A673 (cell line): ENCODE results near the gene RBM20. TPM values are rescaled to one million over a fixed set of nuclear protein-coding genes. Genes with fewer than 3 reads are reported as not detected.

Experiments
- BruUV-seq: library from RNA; stranded (reverse); fragments of 400-500 nt; replicated peaks from 2 replicates; lab custom pipeline; 2021; lab: Mats Ljungman, UMichigan
- CTCF ChIA-PET: fragments of 300-600 bp; sonication (Branson Sonifier 250); formaldehyde crosslinking; loops from one replicate; lab custom pipeline; 2022; ENCODE audit warnings: antibody characterized with exemption; lab: Charles Lee
- POLR2A ChIA-PET: fragments of 300-600 bp; sonication (Branson Sonifier 250); formaldehyde crosslinking; loops from one replicate; lab custom pipeline; 2022; ENCODE audit warnings: antibody characterized with exemption; ENCODE audit not compliant: low non-redundant PET; lab: Charles Lee
- DNase-seq: peaks from one replicate; pipeline ENCODE4 v3.0.0-alpha.2; 2015; ENCODE audit warnings: low spot score
- H3K27ac ChIP-seq: fragments of 200-600 bp; sonication (generic); 2 replicates; pipeline ENCODE4 v1.5.1; 2016; ENCODE audit warnings: mixed run types, low read depth, mild to moderate bottlenecking, mixed read lengths, antibody characterized with exemption, low read length; ENCODE audit not compliant: poor library complexity, severe bottlenecking
- H3K27me3 ChIP-seq: fragments of 200-600 bp; sonication (generic); replicated peaks from 2 replicates; pipeline ENCODE4 v1.6.1; 2017; ENCODE audit warnings: mixed run types, low read depth, mild to moderate bottlenecking, mixed read lengths, antibody characterized with exemption, low read length; ENCODE audit not compliant: insufficient read depth, poor library complexity
- H3K36me3 ChIP-seq: fragments of 200-600 bp; sonication (generic); 2 replicates; pipeline ENCODE4 v1.6.1; 2016; ENCODE audit warnings: mixed run types, mild to moderate bottlenecking, mixed read lengths, antibody characterized with exemption, low read length; ENCODE audit not compliant: insufficient read depth, poor library complexity, severe bottlenecking
- H3K4me1 ChIP-seq: fragments of 200-600 bp; sonication (generic); 2 replicates; pipeline ENCODE4 v1.6.1; 2017; ENCODE audit warnings: mixed run types, mild to moderate bottlenecking, mixed read lengths, antibody characterized with exemption, low read length; ENCODE audit not compliant: insufficient read depth, poor library complexity, severe bottlenecking
- H3K4me3 ChIP-seq: fragments of 200-600 bp; sonication (generic); 2 replicates; pipeline ENCODE4 v1.5.1; 2016; ENCODE audit warnings: low read depth, mixed run types, mild to moderate bottlenecking, mixed read lengths, low read length; ENCODE audit not compliant: poor library complexity, severe bottlenecking
- H3K9me3 ChIP-seq: fragments of 200-600 bp; sonication (generic); 2 replicates; pipeline ENCODE4 v1.6.1; 2016; ENCODE audit warnings: mixed run types, low read depth, mild to moderate bottlenecking, mixed read lengths, antibody characterized with exemption, low read length; ENCODE audit not compliant: poor library complexity, severe bottlenecking
- EZH2 ChIP-seq: fragments of 200-600 bp; sonication (generic); IDR thresholded peaks from 2 replicates; pipeline ENCODE4 v1.6.1; 2017; ENCODE audit warnings: borderline replicate concordance, low read depth, mild to moderate bottlenecking, mixed read lengths, antibody characterized with exemption, low read length; ENCODE audit not compliant: poor library complexity, severe bottlenecking
- intact Hi-C: fragments of 100-400 bp; cut with micrococcal nuclease; formaldehyde crosslinking; loops from one replicate; pipeline ENCODE4 v1.10.0; 2022; ENCODE audit not compliant: unreplicated experiment
- total RNA-seq: library from RNA; stranded (reverse); gene quantifications from 2 replicates; pipeline ENCODE4 v1.2.3, GENCODE V29; 2021
- TF ChIP-seq, protein P1 (sequence below): fragments of 300-800, 200-600 bp; sonication (generic); conservative IDR thresholded peaks from 2 replicates; pipeline ENCODE4 v1.5.1; 2017; ENCODE audit warnings: low read depth, mild to moderate bottlenecking, antibody characterized with exemption, low read length, moderate library complexity, mixed read lengths

Gene RBM20
- total RNA-seq, 1 experiment from 2014 or later: 1.3 TPM

DNA sequence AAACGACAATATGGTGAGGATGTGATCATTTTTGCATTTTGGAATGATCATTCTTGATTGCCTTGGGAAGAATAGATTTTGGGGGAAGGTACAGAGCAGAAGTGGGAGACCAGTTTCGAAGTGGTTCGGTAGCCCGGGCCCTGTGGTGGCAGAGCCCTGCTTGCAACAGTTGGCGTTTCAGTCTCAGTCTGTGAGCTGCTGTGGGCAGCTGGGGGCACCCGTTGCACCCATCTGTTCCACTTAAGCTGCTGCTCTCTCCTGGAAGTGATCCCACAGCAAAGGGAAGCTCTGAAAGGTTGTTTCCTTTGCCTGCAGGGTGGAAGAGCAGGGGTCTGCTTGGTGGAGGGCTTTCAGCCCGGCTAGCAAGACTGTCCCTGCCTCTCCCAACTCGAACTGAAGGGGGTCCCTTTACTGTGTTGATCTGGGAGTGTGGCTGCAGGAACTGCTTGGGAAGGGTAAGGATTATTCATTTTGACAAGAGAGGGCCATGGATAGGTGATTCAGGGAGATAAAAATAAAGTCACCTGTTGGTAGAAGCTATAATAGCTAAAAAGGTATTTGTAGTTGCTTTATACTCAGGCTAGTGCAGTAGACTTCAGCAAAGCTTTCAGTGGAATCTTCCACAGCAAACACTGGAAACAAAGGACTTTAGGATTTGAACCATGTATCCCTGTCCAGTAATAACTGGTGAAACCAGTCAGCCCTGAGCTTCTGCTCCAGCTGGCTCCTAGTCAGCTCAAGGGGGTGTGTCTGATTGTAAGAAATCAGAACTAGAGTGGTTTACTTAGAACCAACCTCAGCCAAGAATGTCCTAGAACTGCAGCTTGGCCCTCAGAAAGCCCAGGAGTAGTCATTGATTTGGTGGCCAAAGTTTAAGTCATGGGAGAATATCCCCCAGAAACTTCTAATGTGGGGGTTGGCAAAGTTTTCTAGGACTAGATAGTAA is 174.4 kb downstream of the RBM20 start:
- TF ChIP-seq EZH2: no peak
- TF ChIP-seq, protein P1, sequence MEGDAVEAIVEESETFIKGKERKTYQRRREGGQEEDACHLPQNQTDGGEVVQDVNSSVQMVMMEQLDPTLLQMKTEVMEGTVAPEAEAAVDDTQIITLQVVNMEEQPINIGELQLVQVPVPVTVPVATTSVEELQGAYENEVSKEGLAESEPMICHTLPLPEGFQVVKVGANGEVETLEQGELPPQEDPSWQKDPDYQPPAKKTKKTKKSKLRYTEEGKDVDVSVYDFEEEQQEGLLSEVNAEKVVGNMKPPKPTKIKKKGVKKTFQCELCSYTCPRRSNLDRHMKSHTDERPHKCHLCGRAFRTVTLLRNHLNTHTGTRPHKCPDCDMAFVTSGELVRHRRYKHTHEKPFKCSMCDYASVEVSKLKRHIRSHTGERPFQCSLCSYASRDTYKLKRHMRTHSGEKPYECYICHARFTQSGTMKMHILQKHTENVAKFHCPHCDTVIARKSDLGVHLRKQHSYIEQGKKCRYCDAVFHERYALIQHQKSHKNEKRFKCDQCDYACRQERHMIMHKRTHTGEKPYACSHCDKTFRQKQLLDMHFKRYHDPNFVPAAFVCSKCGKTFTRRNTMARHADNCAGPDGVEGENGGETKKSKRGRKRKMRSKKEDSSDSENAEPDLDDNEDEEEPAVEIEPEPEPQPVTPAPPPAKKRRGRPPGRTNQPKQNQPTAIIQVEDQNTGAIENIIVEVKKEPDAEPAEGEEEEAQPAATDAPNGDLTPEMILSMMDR: no peak
- no peak overlapping the region for H3K27ac ChIP-seq
- intact Hi-C loops: no loop called here

DNA sequence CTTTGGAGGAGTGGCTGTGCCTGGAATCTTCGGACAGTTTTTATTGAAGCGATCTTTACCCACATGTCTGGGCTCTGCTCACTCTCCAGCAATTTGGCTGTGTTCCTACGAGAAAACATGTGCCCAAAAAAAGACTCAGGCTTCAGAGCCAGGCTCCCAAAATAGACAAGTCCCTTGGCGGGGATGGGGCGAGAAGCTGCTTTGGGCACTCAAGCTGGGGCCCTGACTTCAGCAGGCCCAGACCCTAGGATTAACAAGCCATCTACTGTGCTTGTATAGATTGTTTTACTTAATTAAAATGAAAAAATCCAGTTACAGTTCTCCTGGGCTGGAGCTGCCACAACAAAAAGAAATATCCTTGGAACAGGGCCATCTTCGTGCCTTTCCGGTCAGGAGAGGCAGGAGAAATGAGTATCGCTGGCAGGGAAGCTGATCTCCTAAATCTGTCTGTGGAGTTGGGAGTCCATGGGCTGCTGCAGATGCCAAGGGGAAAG is 176.2 kb downstream of the RBM20 start:
- ChIA-PET POLR2A (no interaction called here), CTCF (no interaction called here)
- Histone ChIP-seq H3K9me3 (no peaks in the 10 kb centered on the region), H3K4me3 (no peak overlapping the region), H3K27me3 (no peaks in the 10 kb centered on the region), H3K4me1 (peaks cover 6% of the 10 kb centered on the region), H3K36me3 (no peaks in the 10 kb centered on the region), H3K27ac (no peak overlapping the region)
- TF ChIP-seq, protein P1: no peak
- TF ChIP-seq EZH2: no peak
- intact Hi-C loops: no loop called here
- no peak for DNase-seq
- no TSS peak for BruUV-seq

More for the DNA sequence above, 174.4 kb downstream of the RBM20 start:
- Histone ChIP-seq H3K9me3 (no peaks in the 10 kb centered on the region), H3K36me3 (no peaks in the 10 kb centered on the region), H3K4me1 (peaks cover 6% of the 10 kb centered on the region), H3K27me3 (no peaks in the 10 kb centered on the region), H3K4me3 (no peak overlapping the region)
- ChIA-PET POLR2A (no interaction called here), CTCF (no interaction called here)
- DNase-seq: no peak
- no TSS peak for BruUV-seq

DNA sequence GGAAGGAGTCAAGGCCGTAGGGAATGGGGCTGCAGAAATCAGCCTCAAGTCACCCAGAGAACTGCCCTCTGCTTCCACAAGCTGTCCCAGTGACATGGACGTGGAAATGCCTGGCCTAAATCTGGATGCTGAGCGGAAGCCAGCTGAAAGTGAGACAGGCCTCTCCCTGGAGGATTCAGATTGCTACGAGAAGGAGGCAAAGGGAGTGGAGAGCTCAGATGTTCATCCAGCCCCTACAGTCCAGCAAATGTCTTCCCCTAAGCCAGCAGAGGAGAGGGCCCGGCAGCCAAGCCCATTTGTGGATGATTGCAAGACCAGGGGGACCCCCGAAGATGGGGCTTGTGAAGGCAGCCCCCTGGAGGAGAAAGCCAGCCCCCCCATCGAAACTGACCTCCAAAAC is 177.4 kb downstream of the RBM20 start:
- no peak for TF ChIP-seq EZH2
- TF ChIP-seq, protein P1: no peak
- no peak overlapping the region for H3K27ac ChIP-seq
- ChIA-PET CTCF (no interaction called here), POLR2A (no interaction called here)
- H3K4me1 ChIP-seq: peaks cover 6% of the 10 kb centered on the region
- DNase-seq: no peak
- no peaks in the 10 kb centered on the region for H3K9me3 ChIP-seq
- H3K4me3 ChIP-seq: no peak overlapping the region
- no peaks in the 10 kb centered on the region for H3K27me3 ChIP-seq
- BruUV-seq: no TSS peak
- intact Hi-C loops: no loop called here
- H3K36me3 ChIP-seq: no peaks in the 10 kb centered on the region
